Measurements from ENCODE around the gene MYLK.

Gene MYLK

DNA sequence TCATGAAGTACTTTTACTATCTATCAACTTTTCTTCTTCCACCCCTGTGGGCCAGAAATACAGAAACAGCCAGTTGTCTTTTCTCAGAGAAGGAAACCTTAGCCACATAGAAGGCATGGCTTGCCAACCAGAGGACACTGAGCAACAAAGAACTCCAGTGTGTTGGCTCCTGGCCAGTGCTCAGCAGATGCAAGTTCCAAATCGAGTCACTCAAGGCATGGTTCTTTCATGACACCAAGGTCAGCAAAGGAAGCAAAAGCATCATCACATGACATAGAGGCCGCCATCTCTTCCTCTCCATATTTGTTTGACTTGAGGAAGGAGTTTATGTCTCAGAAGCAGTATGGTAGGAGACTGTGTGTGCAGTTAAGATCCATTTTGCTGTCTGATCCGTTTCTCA is 92.2 kb downstream of the MYLK start:
- no peak for DNase-seq (ENCODE audit: low read depth)

- no peak for DNase-seq (ENCODE audit: low read depth)
Measured at GRCh38 chr3:123791417-123791816, 92.7 kb downstream of the MYLK start.

GRCh38 chr3:123791073-123791370 is 93.1 kb downstream of the MYLK start:
- DNase-seq (ENCODE audit: low read depth), result no peak

- DNase-seq (ENCODE audit: low read depth), result no peak
Measured at GRCh38 chr3:123790254-123791072, 93.7 kb downstream of the MYLK start.

DNA sequence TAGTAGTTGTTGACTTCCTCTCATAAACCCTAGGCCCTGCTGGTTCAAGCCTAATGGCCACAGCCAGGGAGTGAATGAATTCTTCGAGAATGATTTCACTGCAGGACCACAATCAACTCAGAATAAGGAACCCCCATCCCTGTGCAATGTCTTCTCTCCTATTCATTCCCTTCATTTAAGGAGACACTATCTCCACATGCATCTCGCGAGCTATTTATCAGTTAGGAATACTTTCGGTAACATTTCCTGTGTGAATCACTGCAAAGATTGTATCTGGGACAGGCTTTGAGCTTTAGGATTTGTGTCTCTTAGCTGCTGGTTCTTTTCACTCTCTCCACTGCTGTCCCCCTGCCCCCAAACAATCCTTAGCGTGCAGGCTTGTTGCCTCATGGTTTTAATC is 94.4 kb downstream of the MYLK start:
- DNase-seq (ENCODE audit: low read depth), result no peak

- no peak for DNase-seq (ENCODE audit: low read depth)
Measured at GRCh38 chr3:123789160-123789559, 95.0 kb downstream of the MYLK start.

DNA sequence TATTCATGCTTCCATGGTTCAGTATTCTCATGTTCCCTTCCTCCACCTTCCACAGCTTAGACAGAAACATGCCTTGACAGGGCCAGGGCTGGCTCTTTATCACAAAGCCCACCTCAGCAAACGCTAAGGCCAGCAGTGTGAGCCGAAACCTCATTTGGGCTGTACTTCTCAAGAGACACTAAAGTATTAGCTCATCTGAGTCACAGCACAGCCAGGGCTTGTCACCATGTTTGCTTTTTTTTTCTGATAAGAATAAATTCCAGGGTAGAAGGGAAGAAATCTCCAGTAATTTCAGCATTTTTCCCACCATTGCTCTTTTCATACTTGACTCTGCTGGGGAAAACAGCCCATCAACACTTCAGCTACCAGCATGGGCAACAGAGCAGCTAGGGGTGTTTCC is 95.4 kb downstream of the MYLK start:
- no peak for DNase-seq (ENCODE audit: low read depth)

DNA sequence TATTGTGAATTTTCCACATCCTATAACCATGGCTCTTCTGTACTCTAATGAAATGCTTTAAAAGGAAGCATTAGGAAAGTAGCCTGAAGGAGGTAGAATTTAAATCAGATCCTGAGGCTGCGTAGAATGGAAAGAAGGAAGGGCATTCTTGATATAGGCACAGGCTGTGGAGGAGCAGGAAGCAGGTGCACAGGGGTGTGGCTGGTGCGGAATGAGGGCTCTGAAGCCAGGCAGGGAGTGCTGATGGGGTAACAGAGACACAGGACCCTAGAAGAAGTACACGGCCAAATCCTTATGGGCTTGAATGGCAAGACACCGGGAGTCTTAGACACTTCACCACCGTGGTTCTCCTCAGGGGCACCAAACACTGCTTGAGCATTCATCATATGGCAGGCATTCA is 97.0 kb downstream of the MYLK start:
- no peak for DNase-seq (ENCODE audit: low read depth)

DNA sequence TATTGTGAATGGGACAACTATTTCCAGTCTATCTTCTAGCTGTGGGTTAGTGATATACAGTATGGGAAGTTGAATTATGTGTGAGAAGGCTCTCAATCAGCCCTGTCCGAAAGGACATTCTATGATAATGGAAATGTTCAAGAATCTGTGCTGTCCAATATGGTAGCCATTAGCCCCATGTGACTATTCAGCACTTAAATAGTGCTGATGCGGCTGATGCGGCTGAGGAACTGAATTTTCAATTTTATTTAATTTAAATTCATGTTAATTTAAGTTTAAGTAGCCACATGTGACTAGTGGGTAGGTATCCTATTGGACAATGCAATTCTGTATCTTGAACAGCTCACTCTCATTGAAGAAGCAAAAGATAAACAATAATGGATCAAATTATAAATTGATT is 98.5 kb downstream of the MYLK start:
- DNase-seq (ENCODE audit: low read depth), result no peak

GRCh38 chr3:123783811-123784210 is 100.3 kb downstream of the MYLK start:
- DNase-seq (ENCODE audit: low read depth), result no peak

DNA sequence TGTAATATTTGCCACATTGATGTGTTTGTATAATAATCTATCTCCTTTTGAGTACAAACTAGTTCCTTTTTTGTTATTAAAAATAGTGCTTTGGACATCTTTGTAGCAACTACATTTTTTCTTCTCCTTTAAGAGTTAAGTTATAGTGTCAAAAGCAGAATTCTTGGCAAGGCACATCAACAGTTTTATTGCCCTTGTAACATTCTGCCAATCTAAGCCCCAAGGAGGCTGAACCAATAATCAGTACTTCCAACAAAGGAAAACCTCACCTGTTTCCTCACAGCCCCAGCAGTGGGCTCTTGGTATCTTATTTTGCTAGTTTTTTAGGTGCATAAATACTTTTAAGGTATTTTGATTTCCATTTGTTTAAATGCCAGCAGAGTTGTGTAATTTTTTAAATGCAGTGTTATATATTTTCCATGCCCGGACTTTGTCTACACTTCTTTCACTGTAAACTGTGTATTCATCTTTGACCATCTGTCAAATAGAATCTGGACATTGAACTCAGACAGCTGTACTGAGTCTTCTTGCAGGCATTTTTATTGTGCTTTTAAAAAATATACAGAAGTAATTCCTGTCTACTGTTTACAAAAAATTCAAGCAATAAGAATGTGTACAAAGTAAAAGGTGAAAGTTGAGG is 101.0 kb downstream of the MYLK start:
- no peak for DNase-seq (ENCODE audit: low read depth)

GRCh38 chr3:123782488-123782887 is 101.6 kb downstream of the MYLK start:
- no peak for DNase-seq (ENCODE audit: low read depth)

- DNase-seq (ENCODE audit: low read depth), result no peak
Measured at GRCh38 chr3:123781571-123782275, 102.4 kb downstream of the MYLK start.

- no peak for DNase-seq (ENCODE audit: low read depth)
Measured at GRCh38 chr3:123781138-123781537, 103.0 kb downstream of the MYLK start.

DNA sequence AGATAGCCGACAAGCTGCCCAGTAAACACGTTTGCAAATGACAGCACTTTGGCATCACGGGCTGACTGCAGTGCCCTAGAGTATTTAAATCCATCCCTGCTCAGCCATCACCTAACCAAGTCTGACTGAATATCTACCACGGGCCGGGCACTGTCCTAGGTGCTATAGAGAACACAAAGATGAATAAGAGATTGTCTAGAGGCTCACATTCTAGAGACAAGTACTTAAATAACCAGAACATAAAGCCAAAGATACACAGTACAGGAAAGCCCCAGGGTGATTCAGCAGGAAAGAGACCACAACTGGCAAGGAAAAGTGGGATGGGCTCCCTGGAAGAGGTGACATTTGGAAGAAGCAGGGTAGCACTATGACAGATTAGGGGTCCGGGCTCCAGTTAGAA is 103.5 kb downstream of the MYLK start:
- DNase-seq (ENCODE audit: low read depth), result no peak

- DNase-seq (ENCODE audit: low read depth), result no peak
Measured at GRCh38 chr3:123779655-123780231, 104.4 kb downstream of the MYLK start.

DNA sequence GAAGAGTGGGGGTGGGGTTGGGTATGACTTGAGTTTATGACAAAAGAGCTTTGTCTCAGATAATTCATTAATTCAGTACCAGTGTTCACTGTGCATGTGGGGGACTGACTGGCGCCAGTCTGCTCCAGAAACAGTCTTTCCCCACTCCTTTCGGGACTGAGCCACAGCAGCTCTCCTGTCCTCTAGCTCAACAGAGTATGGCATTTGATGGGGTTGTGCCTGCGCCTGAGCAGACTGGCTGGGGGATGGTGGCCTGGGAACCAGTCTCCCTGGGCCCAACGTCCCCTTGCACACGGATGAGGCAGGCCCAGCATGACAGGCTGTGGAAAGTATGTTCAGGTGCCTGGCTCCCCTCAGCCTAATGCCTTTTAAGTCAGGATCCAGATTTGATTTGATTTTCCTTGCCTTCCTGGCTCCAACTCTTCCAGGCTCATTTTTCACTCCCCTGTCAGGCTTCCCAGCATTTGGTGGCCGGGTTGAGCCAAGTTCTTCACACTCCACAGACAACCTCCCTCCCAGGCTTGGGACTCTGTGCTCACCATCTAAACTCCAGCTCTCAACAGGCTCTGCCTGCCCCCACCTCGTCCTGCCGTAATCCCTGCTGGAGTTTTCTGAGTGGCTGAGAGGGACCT is 105.0 kb downstream of the MYLK start:
- DNase-seq (ENCODE audit: low read depth), result no peak

- no peak for DNase-seq (ENCODE audit: low read depth)
Measured at GRCh38 chr3:123778525-123778924, 105.6 kb downstream of the MYLK start.

GRCh38 chr3:123776071-123776782 is 107.9 kb downstream of the MYLK start:
- DNase-seq (ENCODE audit: low read depth), result no peak

DNA sequence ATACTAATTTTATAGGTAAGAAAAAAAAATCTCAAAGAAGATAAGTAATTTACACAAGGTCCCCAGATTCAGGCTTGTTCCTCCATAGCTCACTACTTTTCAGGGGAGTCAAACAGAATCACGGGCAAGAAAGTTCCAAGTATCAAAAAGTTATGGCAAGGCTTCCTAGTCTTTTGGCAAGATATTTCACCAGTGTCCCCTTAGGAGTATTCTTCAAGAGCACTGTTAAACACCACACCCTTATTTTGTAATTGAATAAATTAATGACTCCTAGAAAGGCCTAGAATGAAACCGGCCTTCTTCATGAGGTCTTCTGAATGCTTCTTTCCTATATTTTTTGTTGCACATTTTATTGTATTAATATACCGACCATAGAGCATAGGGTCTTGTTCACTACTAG is 109.7 kb downstream of the MYLK start:
- no peak for DNase-seq (ENCODE audit: low read depth)

DNA sequence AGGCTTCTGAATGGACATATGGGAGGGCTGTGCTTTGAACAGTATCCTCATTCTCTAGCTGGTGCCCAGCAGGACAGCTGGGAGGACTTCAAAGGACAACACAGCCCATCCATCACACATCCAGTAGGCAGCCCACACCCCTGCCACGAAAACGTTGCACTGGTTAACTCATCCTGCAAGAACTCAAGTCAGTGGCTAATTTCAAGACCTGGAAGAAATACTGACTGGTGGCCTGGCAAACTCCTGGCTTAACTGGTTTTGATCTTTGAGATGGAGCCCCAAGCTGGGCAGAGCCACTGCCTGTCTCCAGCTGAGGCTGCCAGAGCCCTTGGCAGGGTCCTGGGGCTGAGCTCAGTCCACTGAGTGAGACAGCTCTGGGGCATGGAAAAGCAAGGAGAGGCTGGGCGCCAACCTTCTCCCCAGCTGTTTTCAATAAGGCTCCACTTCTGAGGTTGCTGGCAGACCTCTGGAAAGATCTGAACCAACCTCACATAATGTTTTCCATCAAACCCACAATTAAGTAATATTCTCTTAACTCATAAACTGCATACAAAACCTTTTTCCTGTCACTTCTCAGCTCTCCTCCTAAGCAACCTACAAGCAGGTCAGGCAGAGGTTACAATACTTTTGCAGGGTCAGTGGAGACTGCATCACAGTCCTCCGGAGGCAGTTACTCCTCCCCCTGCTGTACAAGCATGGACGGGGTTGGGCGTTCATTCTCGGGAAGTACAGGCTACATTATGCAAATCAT is 110.3 kb downstream of the MYLK start:
- DNase-seq (ENCODE audit: low read depth), result peak; percentile 94
